Pancreas (tissue), 10 donors: ENCODE data around the gene ARNT2. TPM values are rescaled to one million over a fixed set of nuclear protein-coding genes. Genes with fewer than 3 reads are reported as not detected.

Experiments
- ATAC-seq, 4 donors: fragments of 200-7000 bp; cut with Tn5 transposase; one replicate each; pipeline versions ENCODE4 v1.8.0 to v1.9.1; 2020; ENCODE audit warnings: mild to moderate bottlenecking in 4 of 4, moderate library complexity in 4 of 4
- DNase-seq, 6 donors: peaks; one replicate each; pipeline ENCODE4 v3.0.0-alpha.2; 2020
- FAIRE-seq: peaks from 2 replicates; lab custom pipeline; 2012; peaks lifted over from hg19 to GRCh38; lab: Jason Lieb, UNC
- H3K27ac ChIP-seq, 4 donors: fragments of 200-600 bp; sonication (generic); 1 replicate in 3 of 4; 2 replicates in 1 of 4; pipeline versions ENCODE4 v1.5.0 to v1.8.0; 2020
- H3K27me3 ChIP-seq, 4 donors: fragments of 200-600 bp; one replicate each; pipeline ENCODE4 v1.8.0; 2021
- H3K36me3 ChIP-seq, 3 donors: fragments of 200-600 bp; sonication (generic) in 1 of 3; one replicate each; pipeline versions ENCODE4 v1.5.0 to v1.8.0; 2020 to 2021
- H3K4me1 ChIP-seq, 3 donors: fragments of 200-600 bp; one replicate each; pipeline ENCODE4 v1.8.0; 2021
- H3K4me3 ChIP-seq, 4 donors: fragments of 200-600 bp; sonication (generic) in 2 of 4; one replicate each; pipeline versions ENCODE4 v1.5.0 to v1.8.0; 2020 to 2021
- H3K9me3 ChIP-seq, 4 donors: fragments of 200-600 bp; one replicate each; pipeline ENCODE4 v1.8.0; 2021
- WGBS, 2 donors: extraction: QIAGEN DNeasy Blood & Tissue Kit; methylation state at CpG; one replicate each; pipeline ENCODE4 v1.1.7; 2013; 5-methylcytosine and 5-hydroxymethylcytosine counted together
- intact Hi-C, 3 donors: fragments of 100-400 bp; cut with DNase I; formaldehyde crosslinking; loops; one replicate each; pipeline versions ENCODE4 v1.11.1 to v1.14.2; 2022
- polyA plus RNA-seq, 2 donors: library from polyadenylated mRNA; stranded (reverse); fragments of 200-250 nt; gene quantifications; one replicate each; pipeline ENCODE4 v1.2.3, GENCODE V29; 2013
- total RNA-seq, 6 donors: library from RNA; stranded (reverse); fragmentation: NEBNext Ultra II Directional in 4 of 6; extraction: Animal tissue kit (Norgen Biotek cat#: 25700) in 4 of 6; gene quantifications; one replicate each; pipeline versions ENCODE4 v1.2.1 to v1.2.4, GENCODE V29; 2021 to 2023
- TF ChIP-seq, protein P1 (sequence below), 4 donors: fragments of 200-600 bp; sonication (generic) in 3 of 4; IDR thresholded peaks; one replicate each; pipeline versions ENCODE4 v1.5.0 to v1.8.0; 2021; ENCODE audit warnings: antibody characterized with exemption in 4 of 4
- donor health status: healthy with polysubstance abuse.
- donor health status: DM: no; HTN: no; CAD: no; lungs with moderate emphysema.
- donor health status: DM: no; HTN: no; CAD: no.
- donor health status: control.
- donor health status: control.
- donor health status: Bipolar disorder and iron deficiency.
- donor health status: DM: yes; HTN: yes; CAD: no.
- donor health status: DM: no; HTN: no; CAD: no.
- donor health status: DM: no; HTN: no; CAD: no.
- donor health status: DM: yes; HTN: yes; CAD: no.

ARNT2 gene
- total and polyA plus RNA-seq, 8 donors = 2.1 to 18.1 (median 5.4) TPM

DNA sequence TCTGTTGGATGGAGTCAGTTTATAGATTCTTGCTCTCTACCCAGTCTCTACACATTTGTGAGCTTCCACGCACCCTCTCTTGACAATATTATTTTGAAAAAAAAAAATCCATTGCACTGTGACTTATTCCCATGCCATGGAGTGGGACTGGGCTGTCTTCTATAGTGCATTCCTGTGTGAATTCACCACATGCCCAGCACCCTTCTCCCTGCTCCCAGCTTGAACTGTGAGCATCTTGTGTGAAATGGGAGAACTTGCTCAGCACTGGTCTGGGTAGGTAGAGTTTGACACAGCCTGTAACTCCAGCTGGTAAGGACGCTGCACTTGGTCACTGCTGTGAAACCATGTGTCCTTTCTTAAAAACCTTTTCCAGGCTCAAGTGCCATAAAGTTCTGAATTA is 91.9 kb downstream of the ARNT2 start:
- H3K27ac ChIP-seq = no peak overlapping the region
- H3K4me1 ChIP-seq = no peaks in the 10 kb centered on the region
- no peaks in the 10 kb centered on the region for H3K27me3 ChIP-seq
- DNase-seq (no peak), ATAC-seq (no peak), FAIRE-seq (no peak)
- no peaks in the 10 kb centered on the region for H3K9me3 ChIP-seq
- no peaks in the 10 kb centered on the region for H3K36me3 ChIP-seq
- intact Hi-C loops = no loop called here
- TF ChIP-seq, protein P1, sequence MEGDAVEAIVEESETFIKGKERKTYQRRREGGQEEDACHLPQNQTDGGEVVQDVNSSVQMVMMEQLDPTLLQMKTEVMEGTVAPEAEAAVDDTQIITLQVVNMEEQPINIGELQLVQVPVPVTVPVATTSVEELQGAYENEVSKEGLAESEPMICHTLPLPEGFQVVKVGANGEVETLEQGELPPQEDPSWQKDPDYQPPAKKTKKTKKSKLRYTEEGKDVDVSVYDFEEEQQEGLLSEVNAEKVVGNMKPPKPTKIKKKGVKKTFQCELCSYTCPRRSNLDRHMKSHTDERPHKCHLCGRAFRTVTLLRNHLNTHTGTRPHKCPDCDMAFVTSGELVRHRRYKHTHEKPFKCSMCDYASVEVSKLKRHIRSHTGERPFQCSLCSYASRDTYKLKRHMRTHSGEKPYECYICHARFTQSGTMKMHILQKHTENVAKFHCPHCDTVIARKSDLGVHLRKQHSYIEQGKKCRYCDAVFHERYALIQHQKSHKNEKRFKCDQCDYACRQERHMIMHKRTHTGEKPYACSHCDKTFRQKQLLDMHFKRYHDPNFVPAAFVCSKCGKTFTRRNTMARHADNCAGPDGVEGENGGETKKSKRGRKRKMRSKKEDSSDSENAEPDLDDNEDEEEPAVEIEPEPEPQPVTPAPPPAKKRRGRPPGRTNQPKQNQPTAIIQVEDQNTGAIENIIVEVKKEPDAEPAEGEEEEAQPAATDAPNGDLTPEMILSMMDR (IDR thresholded peaks at IDR 0.05) = no peak
- H3K4me3 ChIP-seq = no peak overlapping the region
- 88% methylated on average over 2 of the region's 2 CpGs for WGBS, 2 donors

- H3K4me3 ChIP-seq = no peak overlapping the region
- no peaks in the 10 kb centered on the region for H3K27me3 ChIP-seq
- H3K27ac ChIP-seq = no peak overlapping the region
- intact Hi-C loops = no loop called here
- 95 to 96% methylated on average over 1 of the region's 1 CpG for WGBS, 2 donors
- H3K4me1 ChIP-seq = no peaks in the 10 kb centered on the region
- DNase-seq (no peak), FAIRE-seq (no peak), ATAC-seq (no peak)
- H3K9me3 ChIP-seq = no peaks in the 10 kb centered on the region
- TF ChIP-seq, protein P1 (IDR thresholded peaks at IDR 0.05) = no peak
- no peaks in the 10 kb centered on the region for H3K36me3 ChIP-seq
These were observed 93.0 kb downstream of the ARNT2 start for GRCh38 chr15:80497221-80497620.

GRCh38 chr15:80498652-80499051 is 94.5 kb downstream of the ARNT2 start:
- ATAC-seq = no peak
- no peak for DNase-seq
- no peaks in the 10 kb centered on the region for H3K9me3 ChIP-seq
- TF ChIP-seq, protein P1 (IDR thresholded peaks at IDR 0.05) = no peak
- no peaks in the 10 kb centered on the region for H3K36me3 ChIP-seq
- H3K27ac ChIP-seq = no peak overlapping the region
- 71 to 81% methylated on average over 4 of the region's 4 CpGs for WGBS, 2 donors
- no peak for FAIRE-seq
- H3K4me1 ChIP-seq = no peaks in the 10 kb centered on the region
- no peaks in the 10 kb centered on the region for H3K27me3 ChIP-seq
- intact Hi-C loops = no loop called here
- no peak overlapping the region for H3K4me3 ChIP-seq

DNA sequence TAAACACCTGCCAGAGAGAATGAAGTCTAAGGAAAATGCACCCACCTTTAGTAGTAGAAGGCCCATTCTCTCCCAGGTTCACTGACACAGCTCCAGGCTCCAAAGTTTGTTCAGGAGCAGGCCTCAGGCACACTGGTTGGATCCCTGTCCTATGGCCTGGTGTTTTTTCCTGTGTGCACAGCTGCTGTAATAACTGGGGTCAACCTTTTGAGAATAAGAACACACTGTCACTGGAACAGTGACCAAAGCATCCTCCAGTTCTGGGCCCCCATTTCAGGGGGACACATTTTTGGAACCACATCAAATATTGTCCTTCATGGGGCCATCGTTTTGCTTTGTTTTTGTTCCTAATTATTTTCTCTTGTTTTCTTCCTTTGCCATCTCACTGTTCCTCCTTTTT is 95.8 kb downstream of the ARNT2 start:
- FAIRE-seq (no peak), DNase-seq (no peak), ATAC-seq (no peak)
- TF ChIP-seq, protein P1 (IDR thresholded peaks at IDR 0.05) = no peak
- Histone ChIP-seq H3K4me3 (no peak overlapping the region), H3K4me1 (no peaks in the 10 kb centered on the region), H3K9me3 (no peaks in the 10 kb centered on the region), H3K27me3 (no peaks in the 10 kb centered on the region), H3K27ac (no peak overlapping the region), H3K36me3 (no peaks in the 10 kb centered on the region)
- 51 to 70% methylated on average over 1 of the region's 1 CpG for WGBS, 2 donors
- intact Hi-C loops = no loop called here

- H3K36me3 ChIP-seq = no peaks in the 10 kb centered on the region
- ATAC-seq = no peak
- TF ChIP-seq, protein P1 (IDR thresholded peaks at IDR 0.05) = no peak
- FAIRE-seq = no peak
- 86 to 87% methylated on average over 8 of the region's 8 CpGs for WGBS, 2 donors
- no peak overlapping the region for H3K4me3 ChIP-seq
- H3K4me1 ChIP-seq = no peaks in the 10 kb centered on the region
- DNase-seq = no peak
- no peak overlapping the region for H3K27ac ChIP-seq
- H3K9me3 ChIP-seq = no peaks in the 10 kb centered on the region
- intact Hi-C loops = no loop called here
- H3K27me3 ChIP-seq = no peaks in the 10 kb centered on the region
These were observed 97.3 kb downstream of the ARNT2 start for GRCh38 chr15:80501476-80501875.
